Stimulated activated CD8-positive, alpha-beta memory T cell treated with anti-CD3 and anti-CD28 coated beads, Interleukin-4, amount 100 ng/mL, for 1 hour (primary cell): ENCODE data around the gene ARL16.
A peak's percentile ranks its signal among the peaks of the same experiment; 100 is the strongest.

Source experiments
- DNase-seq, 2 donors: peaks; one replicate each; pipeline ENCODE4 v3.0.0-alpha.2; 2020; ENCODE audit warnings: low read depth in 2 of 2, low spot score in 1 of 2

The ARL16 gene

GRCh38 chr17:81713004-81713555, 29.5 kb upstream of the ARL16 start:
- DNase-seq = no peak

GRCh38 chr17:81712468-81713003, 28.9 kb upstream of the ARL16 start:
- DNase-seq = no peak

DNA sequence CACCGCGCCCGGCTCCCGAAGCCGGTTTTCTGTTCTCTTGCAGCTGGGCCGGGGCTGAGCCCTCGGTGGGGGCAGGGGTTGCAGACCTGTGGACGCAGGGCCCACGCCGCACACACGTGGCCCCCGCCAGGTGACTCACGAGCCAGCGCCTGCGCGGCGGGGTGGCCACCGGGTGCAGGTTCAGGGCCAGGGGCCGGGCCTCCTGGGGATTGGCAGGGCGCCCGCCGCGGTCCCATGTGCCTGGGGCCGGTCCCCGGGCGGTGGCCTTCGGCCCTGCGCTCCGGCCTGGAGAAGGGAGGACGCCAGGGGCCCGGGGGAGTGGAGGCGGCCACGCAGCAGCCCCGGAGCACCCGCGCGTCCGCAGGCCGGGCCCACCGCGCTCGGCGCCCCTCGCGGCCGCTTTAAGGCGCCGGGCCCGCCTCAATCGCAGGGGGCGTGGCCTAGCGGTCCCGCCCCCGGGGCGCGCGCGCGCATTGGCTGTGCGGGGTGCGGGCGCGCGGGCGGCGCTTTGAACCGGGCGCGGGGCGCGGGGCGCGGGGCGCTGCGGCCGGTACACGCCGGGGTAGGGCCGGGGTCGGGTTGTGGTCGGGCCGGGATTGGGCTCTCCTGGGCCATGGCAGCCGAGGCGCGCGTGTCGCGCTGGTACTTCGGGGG, 28.3 kb upstream of the ARL16 start, which contains the start of gene SLC25A10:
Gene SLC25A10 (plus strand): TSS at position 471 of the 654 bp plus-strand sequence. CDS start 143 bp downstream, at position 614.
- DNase-seq = peak; percentile 49 to 58

DNA sequence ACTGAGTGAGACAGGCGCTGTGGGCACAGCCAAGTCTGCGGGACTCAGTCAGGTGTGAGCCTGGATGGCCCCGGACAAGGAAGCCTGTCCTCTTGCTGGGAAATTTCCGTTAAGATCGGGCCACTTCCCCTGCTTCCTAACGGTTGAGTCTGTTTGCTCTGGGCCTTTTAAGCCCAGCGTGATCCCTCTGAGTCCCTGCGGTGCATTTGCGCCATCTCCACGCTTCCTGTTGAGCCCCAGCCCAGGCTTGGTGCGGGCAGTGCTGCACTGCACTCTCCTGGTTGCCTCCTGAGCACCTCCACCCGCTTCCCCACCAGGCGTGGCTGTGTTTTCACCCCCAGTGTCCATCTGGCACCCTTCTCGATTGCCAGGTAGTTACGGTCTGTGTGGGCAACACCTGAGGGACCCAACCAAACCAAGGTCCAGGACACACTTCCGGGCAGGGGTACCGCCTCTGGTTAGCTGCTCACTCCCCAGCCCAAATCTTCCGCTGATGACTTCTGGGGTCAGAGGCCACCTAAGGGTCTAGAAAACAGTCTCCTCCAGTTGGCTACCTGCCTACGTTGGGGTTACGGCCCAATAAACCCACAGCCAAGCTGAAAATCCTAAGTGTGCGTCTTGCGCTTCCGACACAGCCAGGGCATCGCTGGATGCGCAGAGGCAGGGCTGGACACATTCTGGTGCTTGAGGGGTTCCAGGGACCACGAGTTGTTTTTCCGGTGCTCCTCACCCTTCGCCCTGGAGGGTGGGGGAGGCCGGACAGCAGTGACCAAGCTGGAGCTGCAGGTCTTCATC, 27.1 kb upstream of the ARL16 start:
- DNase-seq = no peak

- no peak for DNase-seq
These were observed 25.2 kb upstream of the ARL16 start for GRCh38 chr17:81708739-81709185.

- no peak for DNase-seq
These were observed 24.4 kb upstream of the ARL16 start for GRCh38 chr17:81707725-81708646.

- DNase-seq = no peak
These were observed 23.4 kb upstream of the ARL16 start for GRCh38 chr17:81706757-81707624.

- DNase-seq = no peak
These were observed 22.6 kb upstream of the ARL16 start for GRCh38 chr17:81706232-81706611.

GRCh38 chr17:81705518-81706231, 22.1 kb upstream of the ARL16 start:
- no peak for DNase-seq

GRCh38 chr17:81703747-81704654, 20.4 kb upstream of the ARL16 start:
- no peak for DNase-seq

- peak; percentile 76 for DNase-seq
These were observed 19.5 kb upstream of the ARL16 start, which contains the start of gene MRPL12 for GRCh38 chr17:81702934-81703746. Gene MRPL12, plus strand, starts transcription at chr17:81703367. Its CDS starts 135 bp downstream, at chr17:81703502.

DNA sequence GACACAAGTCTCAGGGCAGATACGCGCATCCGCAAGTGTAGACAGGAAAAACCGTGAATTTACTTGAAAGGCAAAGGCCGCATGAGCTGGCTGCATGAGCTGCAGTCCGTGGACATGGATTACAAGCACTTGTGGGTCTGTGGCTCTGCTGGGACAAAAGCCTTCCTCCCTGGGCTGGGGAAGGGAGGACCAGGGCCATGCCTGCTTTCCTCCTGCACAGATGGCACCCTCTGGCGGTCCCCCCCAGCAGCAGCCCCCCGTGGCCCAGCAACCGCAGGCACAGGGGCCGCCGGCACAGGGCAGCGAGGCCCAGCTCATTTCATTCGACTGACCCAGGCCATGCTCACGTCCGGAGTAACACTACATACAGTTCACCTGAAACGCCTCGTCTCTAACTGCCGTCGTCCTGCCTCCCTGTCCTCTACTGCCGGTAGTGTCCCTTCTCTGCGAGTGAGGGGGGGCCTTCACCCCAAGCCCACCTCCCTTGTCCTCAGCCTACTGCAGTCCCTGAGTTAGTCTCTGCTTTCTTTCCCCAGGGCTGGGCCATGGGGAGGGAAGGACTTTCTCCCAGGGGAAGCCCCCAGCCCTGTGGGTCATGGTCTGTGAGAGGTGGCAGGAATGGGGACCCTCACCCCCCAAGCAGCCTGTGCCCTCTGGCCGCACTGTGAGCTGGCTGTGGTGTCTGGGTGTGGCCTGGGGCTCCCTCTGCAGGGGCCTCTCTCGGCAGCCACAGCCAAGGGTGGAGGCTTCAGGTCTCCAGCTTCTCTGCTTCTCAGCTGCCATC, 17.9 kb upstream of the ARL16 start:
- DNase-seq = no peak

- no peak for DNase-seq
These were observed 17.0 kb upstream of the ARL16 start for GRCh38 chr17:81700353-81701287.

GRCh38 chr17:81697261-81698044, 13.9 kb upstream of the ARL16 start:
- DNase-seq = no peak
